NT2/D1 (cell line): ENCODE measurements around the gene PI4K2A.

Experiments used
- SUZ12 ChIP-seq: IDR thresholded peaks from 2 replicates; pipeline ENCODE4 v1.6.1; 2011; ENCODE audit not compliant: insufficient read length, insufficient read depth; ENCODE audit errors: extremely low read depth
- ZNF274 ChIP-seq: IDR thresholded peaks from 2 replicates; pipeline ENCODE4 v1.6.1; 2011; ENCODE audit warnings: mild to moderate bottlenecking, low read depth, low read length

DNA sequence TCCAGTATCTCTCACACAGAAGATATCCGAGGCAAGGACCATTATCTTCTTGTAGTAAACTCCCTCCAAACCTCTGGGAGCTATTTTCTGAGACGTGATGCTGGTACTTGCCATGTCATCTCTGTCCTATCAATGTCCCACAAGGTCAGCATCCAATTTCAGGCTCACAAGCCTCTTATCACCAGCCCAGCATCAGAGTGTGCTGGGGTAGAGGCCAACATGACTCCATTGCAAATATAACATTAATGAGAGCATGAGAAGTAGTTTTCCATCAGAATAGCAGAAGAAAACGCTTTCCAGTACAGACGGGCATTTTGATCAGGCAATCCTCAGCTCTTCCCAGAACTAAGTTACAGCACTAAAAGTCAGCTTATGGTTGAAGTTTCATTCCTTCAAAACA, 12.7 kb upstream of the PI4K2A start:
- TF ChIP-seq ZNF274, result no peak
- no peak for TF ChIP-seq SUZ12
